Measurements from ENCODE around the gene DVL2. TPM values are rescaled to one million over a fixed set of nuclear protein-coding genes. Genes with fewer than 3 reads are reported as not detected.

The DVL2 gene
- total RNA-seq, 4 donors from 2014 or later = 21.4 to 58.0 (median 37.3) TPM

- Histone ChIP-seq H3K4me1 (peaks cover 20 to 67% (median 23%) of the 10 kb centered on the region in 3 donors), H3K27ac (peak overlapping the region; percentile 89 to 99 (median 95)), H3K36me3 (peaks cover 10 to 56% (median 24%) of the 10 kb centered on the region in 3 donors)
Observed at GRCh38 chr17:7260151-7260550, 25.8 kb upstream of the DVL2 start.

DNA sequence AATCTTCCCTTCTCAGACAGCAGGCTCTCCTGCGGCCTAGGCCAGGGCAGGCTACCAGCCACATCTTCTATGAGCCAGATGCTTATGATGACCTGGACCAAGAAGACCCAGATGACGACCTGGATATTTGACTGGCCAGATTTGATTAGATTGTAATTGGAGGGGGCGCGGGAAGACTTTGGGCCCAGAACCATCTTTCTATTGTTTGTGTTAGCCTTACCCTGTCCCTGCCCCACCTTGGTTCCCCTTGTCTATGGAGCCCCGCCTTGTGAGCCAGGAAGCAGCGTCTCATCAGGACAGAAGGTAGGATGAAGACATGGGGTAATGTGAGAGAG lies 25.2 kb upstream of the DVL2 start:
- 87 to 88% methylated on average over 6 of the region's 6 CpGs for WGBS, 2 donors
- Histone ChIP-seq H3K4me1 (peaks cover 20 to 61% (median 23%) of the 10 kb centered on the region in 3 donors), H3K36me3 (peaks cover 10 to 62% (median 26%) of the 10 kb centered on the region in 3 donors), H3K27ac (peak overlapping the region; percentile 54 to 99 (median 75)), H3K4me3 (peak overlapping the region in 2 of 4 donors; percentile 58 to 74), H3K27me3 (peaks cover 0 to 38% (median 4%) of the 10 kb centered on the region in 4 donors), H3K9me3 (no peaks in the 10 kb centered on the region)
- TF ChIP-seq POLR2A (IDR thresholded peaks at IDR 0.05) (no peak), CTCF (IDR thresholded peaks at IDR 0.05) (no peak)
- intact Hi-C loops (cut with DNase I) = no loop called here
- no peak for DNase-seq

More at GRCh38 chr17:7260151-7260550, 25.8 kb upstream of the DVL2 start:
- Histone ChIP-seq H3K27me3 (peaks cover 0 to 44% (median 4%) of the 10 kb centered on the region in 4 donors), H3K9me3 (no peaks in the 10 kb centered on the region), H3K4me3 (peak overlapping the region; percentile 58 to 84 (median 69))
- no peak for TF ChIP-seq POLR2A (IDR thresholded peaks at IDR 0.05)
- no peak for TF ChIP-seq CTCF (IDR thresholded peaks at IDR 0.05)
- 17 to 81% methylated on average over 1 to 4 of the region's 4 CpGs for WGBS, 2 donors
- no peak for DNase-seq
- intact Hi-C loops (cut with DNase I) = no loop called here

DNA sequence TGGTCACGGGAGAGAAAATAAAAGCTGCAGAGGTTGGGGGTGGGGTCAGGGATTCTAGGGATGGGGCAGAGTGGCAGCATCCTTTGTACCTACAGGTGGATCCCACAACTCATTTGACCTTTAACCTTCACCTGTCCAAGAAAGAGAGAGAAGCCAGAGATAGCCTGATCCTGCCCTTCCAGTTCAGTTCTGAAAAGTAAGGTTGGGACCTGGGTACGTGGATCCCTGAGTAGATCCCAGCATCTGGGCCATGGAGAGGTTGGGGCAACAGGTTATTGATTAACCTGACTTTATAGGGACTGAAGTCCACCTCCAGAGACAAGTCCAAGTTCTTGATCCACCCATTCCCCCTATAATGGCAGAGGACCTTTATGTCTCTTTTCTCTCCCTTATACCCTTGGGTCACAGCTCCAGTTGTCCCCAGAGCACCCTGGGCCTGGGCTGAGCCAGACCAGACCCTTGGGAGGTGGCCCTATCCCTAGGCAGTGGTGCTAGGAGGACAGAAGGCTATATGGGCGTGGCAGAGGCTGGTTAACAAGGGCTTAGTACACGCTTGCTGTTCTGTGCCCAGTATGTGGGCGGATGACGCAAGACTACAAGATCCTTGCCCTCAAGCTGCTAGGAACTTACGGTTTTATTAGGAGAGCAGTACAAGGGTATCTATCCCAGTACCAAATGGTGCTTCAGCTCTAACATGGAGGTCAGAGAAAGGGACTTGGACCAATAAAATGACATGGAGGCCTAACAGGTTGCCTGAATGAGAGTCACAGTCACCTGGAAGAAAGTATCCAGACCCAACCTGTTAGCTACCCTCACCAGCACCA lies 24.6 kb upstream of the DVL2 start:
- peaks cover 0 to 34% (median 4%) of the 10 kb centered on the region in 4 donors for H3K27me3 ChIP-seq
- peak overlapping the region in 1 of 4 donors; percentile 74 for H3K4me3 ChIP-seq
- WGBS, 2 donors = 48 to 75% methylated on average over 2 to 6 of the region's 7 CpGs
- DNase-seq = no peak
- H3K36me3 ChIP-seq = peaks cover 10 to 68% (median 26%) of the 10 kb centered on the region in 3 donors
- TF ChIP-seq POLR2A (IDR thresholded peaks at IDR 0.05) (no peak), CTCF (IDR thresholded peaks at IDR 0.05) (no peak)
- no peaks in the 10 kb centered on the region for H3K9me3 ChIP-seq
- intact Hi-C loops (cut with DNase I) = no loop called here
- peak overlapping the region; percentile 54 to 99 (median 75) for H3K27ac ChIP-seq
- H3K4me1 ChIP-seq = peaks cover 19 to 57% (median 20%) of the 10 kb centered on the region in 3 donors

DNA sequence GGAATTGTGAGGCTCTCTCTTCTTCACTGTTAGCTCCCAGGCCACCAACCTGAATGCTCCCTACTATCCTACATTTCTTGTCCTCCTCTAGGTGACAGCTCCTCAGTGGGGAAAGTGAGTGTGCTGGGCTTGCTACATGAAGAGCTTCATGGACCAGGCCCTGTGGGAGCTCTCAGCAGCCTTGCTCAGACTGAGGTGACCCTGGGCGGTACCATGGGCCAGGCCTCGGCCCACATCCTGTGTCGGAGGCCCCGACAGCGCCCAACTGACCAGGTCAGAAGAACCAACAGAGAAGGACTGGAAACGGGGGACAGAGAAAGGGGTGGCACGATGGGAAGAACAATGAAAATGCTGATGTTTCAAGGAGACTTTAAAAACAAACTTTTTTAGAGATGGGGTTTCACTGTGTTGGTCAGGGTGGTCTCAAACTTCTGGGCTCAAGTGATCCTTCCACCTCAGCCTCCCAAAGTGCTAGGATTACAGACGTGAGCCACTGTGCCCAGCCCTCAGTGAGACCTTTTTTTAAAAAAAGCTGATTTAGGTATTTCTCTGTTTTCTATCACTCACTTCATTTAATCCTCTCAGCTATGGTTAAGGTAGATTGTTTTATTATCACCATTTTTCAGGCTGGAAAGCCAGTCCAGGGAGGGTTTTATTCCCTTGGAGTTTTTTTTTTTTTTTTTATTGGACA lies 22.6 kb upstream of the DVL2 start:
- Histone ChIP-seq H3K9me3 (no peaks in the 10 kb centered on the region), H3K4me1 (peaks cover 20 to 52% (median 22%) of the 10 kb centered on the region in 3 donors), H3K27me3 (peaks cover 0 to 14% (median 0%) of the 10 kb centered on the region in 4 donors), H3K36me3 (peaks cover 10 to 69% (median 26%) of the 10 kb centered on the region in 3 donors), H3K27ac (no peak overlapping the region), H3K4me3 (no peak overlapping the region)
- WGBS, 2 donors = 88 to 92% methylated on average over 4 to 7 of the region's 8 CpGs
- DNase-seq = no peak
- intact Hi-C loops (cut with DNase I) = no loop called here
- TF ChIP-seq CTCF (IDR thresholded peaks at IDR 0.05) (no peak), POLR2A (IDR thresholded peaks at IDR 0.05) (no peak)

- H3K36me3 ChIP-seq = peaks cover 6 to 56% (median 26%) of the 10 kb centered on the region in 3 donors
- WGBS, 2 donors = 91 to 94% methylated on average over 4 of the region's 4 CpGs
- H3K4me3 ChIP-seq = no peak overlapping the region
- TF ChIP-seq POLR2A (IDR thresholded peaks at IDR 0.05) (no peak), CTCF (IDR thresholded peaks at IDR 0.05) (no peak)
- no peak overlapping the region for H3K27ac ChIP-seq
- no peaks in the 10 kb centered on the region for H3K27me3 ChIP-seq
- peaks cover 20 to 43% (median 28%) of the 10 kb centered on the region in 3 donors for H3K4me1 ChIP-seq
- no peaks in the 10 kb centered on the region for H3K9me3 ChIP-seq
- no peak for DNase-seq
- intact Hi-C loops (cut with DNase I) = no loop called here
Observed at GRCh38 chr17:7254511-7254910, 20.2 kb upstream of the DVL2 start.

All from esophagus squamous epithelium (tissue), 5 donors.